GM13976 (cell line): ENCODE measurements around the gene HYAL1.

ENCODE experiments used
- DNase-seq: peaks from one replicate; pipeline ENCODE4 v3.0.0; 2012; ENCODE audit warnings: low spot score
- in situ Hi-C: fragments of 300-500 bp; cut with MboI; formaldehyde crosslinking; loops from one replicate; pipeline ENCODE4 v1.12.0; 2022; ENCODE audit warnings: low sequenced_read_pairs, mixed read lengths, inconsistent platforms; ENCODE audit not compliant: unreplicated experiment
- TF ChIP-seq, protein P1 (sequence below): IDR thresholded peaks from 2 replicates; pipeline ENCODE4 v1.5.1; 2012; ENCODE audit warnings: borderline replicate concordance, mild to moderate bottlenecking; ENCODE audit not compliant: insufficient read depth; ENCODE audit errors: extremely low read depth, missing control alignments, control extremely low read depth

The HYAL1 gene

DNA sequence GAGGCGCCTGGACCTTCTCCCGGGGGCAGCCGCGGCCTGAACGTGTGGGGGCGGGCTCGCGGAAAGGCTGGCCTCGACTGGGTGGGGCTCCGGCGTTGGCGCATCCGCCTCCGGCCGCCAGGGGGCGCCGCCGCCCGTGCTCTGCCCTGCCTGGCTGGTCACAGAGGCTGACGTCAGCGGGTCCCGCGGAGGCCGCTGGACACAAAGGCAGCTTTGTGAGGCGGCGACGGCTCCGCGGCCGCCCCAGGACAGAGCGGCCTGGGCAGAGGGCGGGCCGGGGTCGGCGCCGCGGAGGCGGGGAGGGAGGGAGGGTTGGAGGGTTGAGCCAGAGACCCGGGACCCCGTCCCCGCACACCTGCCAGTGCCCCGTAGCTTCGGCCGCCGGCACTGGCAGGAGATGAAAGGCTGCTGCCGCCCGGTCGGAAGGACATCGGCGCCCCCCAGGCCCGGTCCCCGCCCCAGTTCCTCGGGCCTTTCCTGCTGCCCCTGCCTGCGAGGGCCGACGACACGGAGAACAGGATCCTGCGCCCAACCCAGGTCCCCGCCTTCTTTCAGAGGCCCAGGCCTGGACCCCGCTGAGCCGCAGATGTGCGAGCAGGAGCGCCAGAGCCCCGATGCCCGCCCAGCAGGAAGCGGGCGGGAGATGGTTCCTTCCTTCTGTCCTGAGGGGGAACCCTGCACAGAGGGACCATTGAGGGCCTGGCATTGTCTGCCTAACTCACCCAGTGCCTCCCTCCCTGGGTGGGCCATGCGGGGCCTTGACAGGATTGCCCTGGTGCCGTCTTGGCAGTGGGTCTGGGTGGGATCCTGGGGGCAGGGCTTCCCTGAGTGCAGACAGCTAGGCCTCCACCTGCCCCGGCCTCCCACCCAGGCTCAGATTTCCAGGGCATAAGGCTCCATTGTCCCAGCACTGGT is 43.1 kb downstream of the HYAL1 start:
- DNase-seq, result peak; percentile 99
- in situ Hi-C loops, result no loop called here
- TF ChIP-seq, protein P1, sequence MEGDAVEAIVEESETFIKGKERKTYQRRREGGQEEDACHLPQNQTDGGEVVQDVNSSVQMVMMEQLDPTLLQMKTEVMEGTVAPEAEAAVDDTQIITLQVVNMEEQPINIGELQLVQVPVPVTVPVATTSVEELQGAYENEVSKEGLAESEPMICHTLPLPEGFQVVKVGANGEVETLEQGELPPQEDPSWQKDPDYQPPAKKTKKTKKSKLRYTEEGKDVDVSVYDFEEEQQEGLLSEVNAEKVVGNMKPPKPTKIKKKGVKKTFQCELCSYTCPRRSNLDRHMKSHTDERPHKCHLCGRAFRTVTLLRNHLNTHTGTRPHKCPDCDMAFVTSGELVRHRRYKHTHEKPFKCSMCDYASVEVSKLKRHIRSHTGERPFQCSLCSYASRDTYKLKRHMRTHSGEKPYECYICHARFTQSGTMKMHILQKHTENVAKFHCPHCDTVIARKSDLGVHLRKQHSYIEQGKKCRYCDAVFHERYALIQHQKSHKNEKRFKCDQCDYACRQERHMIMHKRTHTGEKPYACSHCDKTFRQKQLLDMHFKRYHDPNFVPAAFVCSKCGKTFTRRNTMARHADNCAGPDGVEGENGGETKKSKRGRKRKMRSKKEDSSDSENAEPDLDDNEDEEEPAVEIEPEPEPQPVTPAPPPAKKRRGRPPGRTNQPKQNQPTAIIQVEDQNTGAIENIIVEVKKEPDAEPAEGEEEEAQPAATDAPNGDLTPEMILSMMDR, result peak; percentile 99

DNA sequence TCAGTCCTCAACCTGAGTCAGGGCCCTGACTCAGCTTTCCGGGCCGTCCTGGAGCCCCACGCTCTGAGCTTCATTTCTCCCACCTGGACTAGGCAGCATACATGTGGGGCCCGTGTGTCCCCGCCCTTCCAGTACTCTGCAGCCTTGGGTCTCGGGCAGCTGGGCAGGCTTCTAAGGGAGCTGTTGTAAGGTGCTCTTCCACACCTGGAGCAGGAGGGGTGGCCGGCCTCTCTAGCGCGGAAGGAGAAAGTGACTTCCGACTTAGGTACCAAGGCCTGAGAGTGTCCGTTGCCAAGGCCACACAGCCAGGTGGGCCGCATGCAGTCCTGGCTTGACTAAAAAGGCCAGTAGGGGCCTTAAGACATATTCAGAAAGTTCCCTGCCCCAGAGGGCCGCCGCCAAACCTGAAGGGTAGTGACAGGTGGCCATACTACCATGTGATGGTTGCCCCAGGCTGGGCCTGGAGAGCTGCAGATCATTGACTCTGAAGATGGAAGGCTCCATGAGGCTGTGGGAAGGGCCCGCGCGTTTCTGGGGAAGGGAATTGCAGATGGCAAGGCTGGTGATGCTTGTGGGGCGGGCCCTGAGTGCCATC is 43.8 kb downstream of the HYAL1 start:
- in situ Hi-C loops, result no loop called here
- TF ChIP-seq, protein P1, result no peak
- no peak for DNase-seq

DNA sequence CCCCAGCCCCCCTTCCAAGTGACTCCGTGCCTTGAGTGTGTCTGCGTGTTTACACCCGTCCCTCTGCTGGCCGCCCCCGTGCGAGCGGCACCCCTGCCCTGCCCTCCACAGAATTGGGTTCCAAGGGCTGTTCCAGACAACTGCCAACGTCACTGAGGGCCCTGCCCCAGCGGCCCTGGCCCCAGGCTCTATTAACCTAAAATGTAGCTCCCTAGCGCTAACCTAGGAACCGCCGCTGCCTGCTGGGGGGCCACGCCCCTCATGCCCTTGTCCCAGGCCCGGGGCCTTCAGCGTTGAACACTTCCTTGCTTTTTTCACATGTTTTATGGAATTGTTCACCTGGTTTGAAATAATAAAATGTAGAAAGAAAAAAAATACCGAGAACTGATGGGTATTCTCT is 44.4 kb downstream of the HYAL1 start:
- in situ Hi-C loops, result no loop called here
- DNase-seq, result no peak
- TF ChIP-seq, protein P1, result no peak

DNA sequence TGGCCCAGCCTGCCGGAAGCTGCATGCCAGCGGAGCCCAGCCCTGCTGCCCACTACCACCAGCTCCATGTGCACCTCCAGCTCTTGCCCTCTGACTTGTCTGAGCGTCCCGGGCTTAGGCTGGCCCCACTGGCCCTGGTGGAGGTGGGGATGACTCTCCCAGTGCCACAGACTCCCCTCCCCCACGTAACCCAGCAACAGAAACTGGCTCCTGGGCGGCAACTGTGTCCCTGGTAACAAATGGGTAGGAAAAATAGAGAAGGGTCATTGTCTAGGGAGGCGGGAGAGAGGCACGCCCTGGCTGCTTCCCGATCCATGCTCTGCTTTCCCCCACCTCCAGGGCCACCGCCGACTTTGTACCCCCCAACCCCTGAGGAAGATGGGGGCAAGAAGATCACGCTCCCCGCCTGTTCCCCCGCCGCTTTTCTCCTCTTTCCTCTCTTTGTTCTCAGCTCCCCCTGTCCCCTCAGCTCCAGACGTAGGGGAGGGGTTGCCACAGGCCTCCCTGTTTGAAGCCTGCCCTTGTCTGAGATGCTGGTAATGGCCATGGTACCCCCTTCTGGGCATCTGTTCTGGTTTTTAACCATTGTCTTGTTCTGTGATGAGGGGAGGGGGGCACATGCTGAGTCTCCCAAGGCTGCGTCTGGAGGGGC is 45.2 kb downstream of the HYAL1 start:
- TF ChIP-seq, protein P1, result no peak
- DNase-seq, result no peak
- in situ Hi-C loops, result no loop called here

DNA sequence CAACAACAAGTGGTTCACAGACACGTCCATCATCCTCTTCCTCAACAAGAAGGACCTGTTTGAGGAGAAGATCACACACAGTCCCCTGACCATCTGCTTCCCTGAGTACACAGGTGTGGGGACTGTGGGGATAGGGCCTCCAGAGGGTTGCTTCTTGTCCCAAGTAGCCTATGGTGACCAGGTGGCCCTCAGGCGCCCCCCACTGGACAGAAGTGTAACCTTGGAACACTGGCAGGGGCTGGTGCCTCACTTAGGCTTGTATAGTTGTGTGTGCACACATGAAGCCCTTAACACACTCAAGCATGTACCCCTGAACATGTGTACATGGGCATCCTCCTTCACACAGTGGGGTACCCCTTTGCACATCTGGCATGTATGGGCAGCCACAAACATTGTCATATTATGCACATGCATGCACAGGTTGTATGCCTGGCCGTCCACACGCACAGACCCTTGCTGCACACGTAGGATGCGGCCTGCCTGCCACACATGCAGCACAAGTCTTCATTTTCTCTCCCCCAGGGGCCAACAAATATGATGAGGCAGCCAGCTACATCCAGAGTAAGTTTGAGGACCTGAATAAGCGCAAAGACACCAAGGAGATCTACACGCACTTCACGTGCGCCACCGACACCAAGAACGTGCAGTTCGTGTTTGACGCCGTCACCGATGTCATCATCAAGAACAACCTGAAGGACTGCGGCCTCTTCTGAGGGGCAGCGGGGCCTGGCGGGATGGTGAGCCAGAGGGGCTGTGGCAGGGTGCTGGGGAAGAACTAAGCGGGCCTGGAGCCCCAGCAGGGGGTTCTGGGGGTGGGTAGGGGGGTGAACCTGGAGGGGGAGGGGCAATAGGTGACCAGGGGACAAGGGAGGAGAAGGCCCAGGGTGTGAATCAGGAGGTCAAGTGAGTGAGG is 46.1 kb downstream of the HYAL1 start:
- TF ChIP-seq, protein P1, result no peak
- in situ Hi-C loops, result no loop called here
- DNase-seq, result no peak

DNA sequence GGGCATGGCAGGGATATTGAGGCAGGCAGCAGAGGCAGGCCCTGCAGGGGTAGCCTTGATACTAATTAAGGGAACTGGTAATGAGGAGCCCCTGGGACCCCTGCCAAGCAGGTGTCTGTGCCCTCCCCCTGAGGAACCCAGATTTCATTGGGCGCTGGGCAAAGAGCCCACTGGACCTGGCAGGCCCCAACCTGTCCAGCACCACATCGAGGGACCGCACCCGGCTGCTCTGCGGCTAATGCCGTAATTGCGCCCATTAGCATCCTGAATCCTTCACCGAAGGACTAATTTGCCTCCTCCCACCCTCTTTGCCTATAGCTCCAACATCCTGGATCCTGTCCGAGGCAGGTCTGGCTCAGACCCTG is 48.1 kb downstream of the HYAL1 start:
- in situ Hi-C loops, result no loop called here
- no peak for DNase-seq
- TF ChIP-seq, protein P1, result no peak
